Stimulated activated CD4-positive, alpha-beta T cell treated with anti-CD3 and anti-CD28 coated beads, Interleukin-1b, Interleukin-23, amount 100 ng/mL, for 1 hour (primary cell): ENCODE results near the gene DCST2.
A peak's percentile ranks its signal among the peaks of the same experiment; 100 is the strongest.

Experiments
- DNase-seq, 2 donors: peaks; one replicate each; pipeline ENCODE4 v3.0.0-alpha.2; 2020; ENCODE audit warnings: low read depth in 2 of 2

Gene DCST2

DNA sequence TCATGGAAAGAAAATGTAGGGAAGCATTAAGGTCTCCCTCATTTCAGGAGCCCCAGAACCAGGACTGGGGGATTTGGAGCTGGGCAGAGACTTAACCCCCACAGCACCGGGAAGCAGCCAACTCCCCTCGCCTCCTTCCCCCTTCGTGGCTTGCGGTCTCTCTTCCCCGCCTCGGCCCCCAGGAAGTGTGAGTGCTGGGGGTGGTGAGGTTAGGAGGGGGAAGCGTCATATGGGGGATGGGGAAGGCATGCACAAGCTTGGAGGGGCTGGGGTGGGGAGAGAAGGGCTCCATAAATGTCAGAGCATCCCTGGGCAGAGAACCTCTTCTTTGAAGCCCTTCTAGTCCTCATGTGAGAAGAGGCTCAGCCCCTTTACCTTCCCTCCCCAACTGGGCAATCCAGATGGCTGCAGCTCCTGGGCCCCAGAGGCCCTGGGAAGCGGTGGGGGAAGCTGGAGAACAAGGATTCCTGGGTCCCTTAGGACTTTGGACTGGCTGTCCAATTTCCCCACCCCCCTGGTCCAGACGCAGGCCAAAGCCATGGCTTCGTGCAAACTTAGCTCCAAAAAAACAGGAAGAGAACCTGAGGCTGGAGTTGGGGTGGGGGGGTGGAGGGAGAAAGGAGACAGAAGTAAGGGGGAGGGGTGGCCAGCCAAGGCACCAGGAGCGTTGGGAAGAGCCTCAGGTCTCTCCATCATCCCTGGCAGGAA is 23.2 kb downstream of the DCST2 start:
- DNase-seq, result no peak

DNA sequence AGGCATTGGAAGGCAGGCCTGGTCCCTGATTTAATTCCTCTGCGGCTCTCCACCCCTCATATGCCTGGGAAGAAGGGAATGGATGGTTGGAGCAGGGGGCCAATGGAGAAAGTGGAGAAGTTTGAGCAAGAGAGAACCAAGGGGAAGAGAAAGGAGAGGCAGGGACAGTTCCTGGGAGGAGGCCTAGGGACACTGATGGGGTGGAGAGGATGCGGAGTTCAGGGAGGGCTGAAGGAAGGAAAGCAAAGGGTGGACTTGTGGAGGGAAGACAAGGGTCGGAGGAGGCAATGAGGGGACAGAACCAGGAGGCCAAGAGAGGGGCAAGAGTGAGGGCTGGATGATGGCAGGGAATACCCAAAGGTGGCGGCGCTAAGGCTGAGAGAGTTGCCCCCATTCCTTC is 23.8 kb downstream of the DCST2 start:
- no peak for DNase-seq

DNA sequence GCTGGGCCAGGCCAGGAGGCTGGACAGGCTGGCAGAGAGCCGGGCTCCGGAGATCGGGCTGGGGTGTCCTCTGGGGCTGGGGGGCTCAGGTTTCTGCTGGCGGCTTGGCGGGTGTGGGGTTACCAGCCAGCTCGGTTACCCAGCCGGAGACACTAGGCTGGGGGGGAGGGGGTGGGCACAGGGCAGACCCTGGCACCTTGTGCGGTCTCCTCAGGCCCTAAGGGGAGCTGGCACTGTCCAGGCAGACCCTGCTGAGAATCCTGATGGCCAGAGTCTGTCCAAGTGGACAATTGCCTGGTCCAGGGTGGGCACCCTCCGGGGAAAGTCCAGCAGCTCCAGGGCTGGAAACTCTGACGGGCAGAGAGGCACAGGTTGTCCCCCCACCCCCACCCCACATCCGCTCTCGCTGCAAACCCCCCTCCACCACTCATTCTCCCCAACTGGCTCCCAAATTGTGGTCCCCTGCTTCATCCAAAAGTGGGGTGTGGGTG is 24.3 kb downstream of the DCST2 start:
- DNase-seq, result no peak

DNA sequence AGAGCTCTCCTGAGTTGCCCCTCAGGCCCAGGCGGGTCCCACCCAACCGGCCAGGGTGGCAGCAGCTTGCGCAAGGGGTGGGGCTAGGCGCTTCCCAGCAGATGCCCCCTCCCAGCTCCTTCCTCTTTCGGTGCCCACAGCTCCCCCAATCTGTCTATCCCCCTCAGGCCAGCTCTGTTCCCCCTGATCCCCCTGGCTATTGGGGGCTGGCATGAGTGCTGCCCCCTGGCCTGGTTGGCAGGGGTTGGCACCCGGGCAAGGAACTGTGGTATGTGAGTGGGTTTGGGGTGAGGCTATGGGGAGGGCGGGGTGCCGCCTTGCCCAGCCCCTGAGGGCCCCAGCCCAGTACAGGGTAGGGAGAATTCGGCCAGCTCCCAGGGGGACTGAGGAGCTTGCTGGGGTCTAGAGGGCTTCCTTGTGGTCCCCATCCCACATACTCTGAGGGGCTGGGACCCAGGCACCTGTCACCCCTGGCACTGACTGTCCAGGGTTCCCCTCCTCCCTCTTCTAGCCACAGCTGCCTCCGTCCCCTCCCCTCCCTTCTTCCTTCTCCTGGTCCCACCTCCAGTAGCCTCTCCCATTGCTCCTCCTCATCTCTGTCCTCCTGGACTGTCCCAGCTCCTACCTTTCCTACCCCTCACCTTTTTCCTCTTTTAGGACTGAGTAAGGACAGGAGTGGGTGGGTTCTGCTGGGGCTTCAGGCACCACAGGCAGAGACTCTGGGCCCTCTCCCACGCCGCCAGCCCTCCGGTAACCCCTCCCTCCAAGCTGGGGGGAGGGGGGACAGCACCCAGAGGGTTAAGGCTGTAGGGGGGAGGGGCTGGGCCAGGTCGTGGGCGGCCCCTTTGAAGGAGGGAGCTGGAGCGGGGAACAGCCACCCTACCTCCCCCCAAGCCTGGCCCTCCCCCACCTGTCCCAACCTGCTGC is 25.3 kb downstream of the DCST2 start:
- no peak for DNase-seq

DNA sequence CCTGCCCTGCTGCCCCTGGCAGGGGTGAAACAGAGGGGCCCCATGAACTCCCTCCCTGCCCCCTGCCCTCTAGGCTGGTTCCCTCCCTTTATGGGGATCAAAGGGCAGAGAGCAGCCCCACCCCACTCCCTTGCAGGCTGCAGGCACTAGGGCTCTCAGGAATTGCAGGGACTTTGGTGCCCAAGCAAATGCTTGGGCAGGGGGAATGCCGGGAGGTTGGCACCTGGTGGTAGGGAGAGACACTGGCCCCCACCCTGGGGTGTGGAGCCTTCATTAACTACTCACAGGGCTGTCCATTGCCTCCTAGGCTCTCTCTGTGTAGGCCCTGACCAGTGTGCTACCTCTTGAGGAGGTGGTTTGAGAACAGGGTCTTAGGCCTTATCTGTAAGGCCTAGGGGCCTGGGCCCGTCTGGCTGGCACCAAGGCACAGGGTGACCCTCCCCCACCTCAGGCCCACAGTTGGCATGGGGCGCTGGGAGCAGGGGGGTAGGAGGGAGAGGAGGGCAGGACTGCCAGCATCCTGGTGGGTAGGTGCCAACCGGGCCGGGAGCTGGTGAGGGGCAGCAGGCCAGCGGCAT is 26.2 kb downstream of the DCST2 start:
- DNase-seq, result no peak

DNA sequence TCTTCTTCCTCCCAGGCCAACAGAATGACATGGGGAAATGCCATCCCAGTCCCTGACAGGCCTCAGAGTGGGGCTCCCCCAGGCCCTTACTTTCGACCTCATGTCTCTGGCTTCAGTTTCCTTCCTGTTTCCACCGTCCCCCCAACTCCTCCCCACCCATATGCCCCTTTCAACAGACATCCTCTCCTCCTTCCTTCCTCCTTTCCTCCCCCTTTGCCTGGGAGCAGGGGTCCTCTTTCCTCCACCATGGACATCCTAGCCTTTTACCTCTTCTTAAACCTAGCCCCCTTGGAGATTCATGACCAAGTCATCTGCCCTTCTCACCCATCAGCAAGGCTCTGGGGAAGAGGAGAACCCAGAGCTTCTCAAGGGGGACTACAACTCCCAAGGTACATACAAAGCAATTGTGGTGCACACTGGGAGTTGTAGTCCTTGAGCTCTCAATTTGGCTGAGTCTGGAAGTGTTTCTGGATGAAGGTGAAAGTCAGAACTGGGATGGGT is 26.9 kb downstream of the DCST2 start:
- no peak for DNase-seq

DNA sequence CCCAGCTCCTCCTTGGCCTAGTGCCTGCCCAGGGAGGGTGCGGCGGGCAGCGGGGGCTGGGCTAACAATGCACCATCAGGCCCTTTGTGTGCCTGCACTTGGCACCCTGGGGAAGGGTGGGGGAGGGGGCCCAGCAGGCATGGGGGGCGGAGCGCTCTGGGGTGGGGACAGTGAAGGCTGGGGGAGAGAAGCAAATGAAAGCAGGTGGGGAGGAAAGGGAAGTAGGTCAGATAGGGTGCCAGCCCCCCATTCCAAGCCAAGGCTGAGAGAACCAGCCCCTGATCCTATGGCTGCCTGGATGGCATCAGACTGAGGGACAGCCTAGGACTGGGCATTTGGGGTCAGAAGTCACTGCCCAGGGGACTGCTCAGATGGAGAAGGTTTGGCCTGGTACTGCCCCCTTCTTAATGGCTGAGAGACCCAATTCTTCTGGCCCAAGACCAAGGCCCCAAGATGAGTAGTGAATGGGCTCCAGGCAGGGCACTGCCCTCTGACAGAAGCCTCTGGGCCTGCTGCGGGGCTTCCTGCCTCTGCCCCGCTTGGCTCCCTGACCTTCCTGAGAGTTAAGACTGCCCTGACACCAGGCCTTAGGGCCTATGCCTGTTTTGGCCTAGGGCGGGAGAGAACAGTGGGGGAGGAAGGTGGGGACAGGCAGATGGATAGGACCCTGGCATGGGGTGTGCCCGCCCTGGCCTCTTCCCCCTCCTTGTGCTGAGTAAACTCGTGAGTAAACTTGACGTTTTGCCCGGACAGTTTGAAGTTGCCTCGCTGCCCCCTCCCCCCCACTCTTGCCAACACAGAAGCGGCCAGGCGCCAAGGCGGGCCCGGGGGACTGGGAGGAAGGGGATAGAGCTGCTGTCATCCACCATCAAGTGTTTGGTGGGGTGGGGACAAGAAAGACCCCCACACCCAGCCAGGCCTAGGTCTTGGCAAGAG is 28.2 kb downstream of the DCST2 start:
- DNase-seq, result no peak

DNA sequence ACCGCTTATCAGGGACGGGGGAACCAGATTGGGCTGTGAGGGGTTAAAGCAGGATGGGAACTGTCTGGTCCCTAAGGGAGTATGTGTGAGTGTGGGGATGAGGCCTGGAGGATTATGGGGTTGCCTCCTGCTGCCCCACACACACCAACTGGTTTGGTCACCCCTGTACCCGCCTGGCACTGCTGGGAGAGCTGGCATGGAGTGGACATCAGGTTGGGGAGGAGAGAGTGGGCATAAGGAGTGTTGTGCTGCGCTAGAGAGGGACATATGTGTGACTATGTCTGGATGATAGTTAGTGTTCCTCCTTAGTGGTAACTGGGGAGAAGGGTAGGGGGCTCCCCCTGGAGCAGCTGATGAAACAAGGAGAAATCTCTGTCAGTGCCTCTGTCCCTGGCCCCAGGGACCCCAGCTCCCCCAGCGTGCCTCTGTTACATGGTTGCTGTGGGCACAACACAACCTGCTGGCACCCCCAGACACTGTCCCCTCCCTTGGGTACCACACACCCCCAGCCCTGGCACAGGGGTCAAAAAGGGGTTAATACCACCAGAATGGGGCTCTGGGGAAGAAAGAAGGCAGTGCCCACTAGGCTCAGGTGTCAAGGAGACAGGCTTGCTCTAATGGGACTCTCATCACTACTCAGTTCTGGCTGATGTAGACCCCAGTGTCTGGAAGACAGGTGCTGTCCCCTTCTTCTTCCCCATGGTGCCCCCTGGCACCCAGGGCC is 29.1 kb downstream of the DCST2 start:
- DNase-seq, result no peak

DNA sequence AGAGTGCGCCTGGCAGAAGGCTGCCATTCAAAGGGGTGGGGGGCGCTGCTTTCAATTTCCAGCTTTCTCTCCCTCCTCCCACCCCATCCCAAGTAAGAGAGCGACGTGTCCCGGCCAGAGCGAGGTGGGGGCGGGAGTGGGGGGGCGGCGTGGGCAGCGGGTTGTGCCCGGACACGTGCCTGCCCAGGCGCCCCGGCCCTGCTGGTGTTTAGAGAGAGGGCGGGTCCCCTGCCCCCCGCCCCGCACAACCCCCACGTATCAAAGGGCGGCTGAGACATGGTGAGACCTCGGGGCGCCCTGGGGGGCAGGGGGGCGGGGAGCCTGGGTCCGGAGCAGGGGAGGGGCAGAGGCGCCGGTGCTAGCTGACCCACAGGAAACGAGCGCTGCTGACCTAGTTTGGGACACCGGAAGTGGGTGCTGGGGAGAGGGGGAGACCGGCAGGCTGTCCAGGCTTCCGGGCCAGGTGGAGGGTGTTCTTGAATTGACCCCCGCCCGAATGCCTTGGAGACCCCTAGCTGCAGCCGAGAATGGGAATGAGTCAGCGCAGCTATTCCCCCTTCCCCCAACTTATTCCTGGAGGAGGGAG is 29.7 kb downstream of the DCST2 start:
- DNase-seq, result no peak

DNA sequence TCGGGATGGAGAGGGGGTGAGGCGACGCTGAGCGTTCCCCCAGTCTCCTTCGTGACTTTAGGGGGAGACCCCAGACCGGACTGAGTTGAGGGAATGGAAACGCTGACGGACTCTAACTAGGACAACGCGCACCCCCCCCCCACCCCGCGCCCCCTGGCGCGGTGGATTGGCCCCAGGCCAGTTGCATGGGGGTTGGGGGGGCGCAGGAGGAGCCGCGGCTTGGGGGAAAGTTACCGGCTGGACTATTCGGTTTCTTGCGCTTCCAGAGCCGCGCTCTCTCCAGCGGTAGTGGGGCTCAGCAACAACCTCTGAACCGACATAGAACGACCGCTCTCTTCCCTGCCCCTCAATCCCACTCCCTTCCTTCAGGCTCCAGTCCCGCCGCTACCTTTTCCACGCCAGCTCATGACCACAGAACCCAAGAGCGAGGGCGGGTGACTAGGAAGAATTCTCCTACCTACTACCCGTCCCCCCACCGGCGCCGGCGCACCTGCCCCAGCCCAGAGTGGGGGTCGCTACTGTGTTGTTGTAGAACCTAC is 30.3 kb downstream of the DCST2 start:
- DNase-seq, result no peak

DNA sequence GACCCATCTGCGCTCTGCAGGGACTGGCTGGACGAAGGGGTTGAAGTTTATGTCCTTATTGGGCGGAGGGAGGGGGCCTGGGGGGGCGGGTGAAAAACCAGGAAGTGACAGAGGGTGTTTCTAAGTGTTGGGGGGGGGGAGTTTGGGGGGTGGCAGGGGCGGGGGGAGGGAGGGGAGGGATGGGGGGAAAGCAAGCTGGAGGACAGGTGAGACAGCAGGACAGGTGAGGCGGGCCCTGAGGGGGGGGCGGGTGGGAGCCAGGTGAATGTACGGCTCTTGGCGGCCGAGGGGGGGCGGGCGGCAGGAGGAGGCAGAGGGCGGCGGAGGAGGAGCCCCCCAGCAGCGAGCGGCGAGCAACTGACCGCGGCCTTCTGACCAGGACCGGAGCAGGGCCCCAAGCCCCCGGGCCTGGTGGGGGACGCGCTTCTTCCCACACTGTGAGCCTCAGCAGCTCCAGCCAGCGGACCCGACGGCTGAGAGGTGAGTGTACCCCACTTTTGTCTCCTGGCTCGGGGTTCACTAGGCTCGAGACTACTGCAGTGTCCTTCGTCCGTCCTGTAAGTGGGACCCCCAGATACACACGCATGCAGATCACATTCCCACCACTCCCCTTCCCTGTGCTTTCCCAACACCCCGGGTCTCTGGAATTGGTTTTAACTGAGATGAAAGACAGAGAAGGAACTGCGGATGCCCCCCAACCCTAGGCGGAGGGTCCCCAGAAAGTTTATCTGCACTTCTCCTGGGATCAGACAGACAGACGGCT is 30.9 kb downstream of the DCST2 start, which contains the start of gene ZBTB7B:
ZBTB7B (plus strand) TSS at position 339 of the 763 bp plus-strand sequence. CDS start 11,859 bp downstream, outside the sequence.
- no peak for DNase-seq

DNA sequence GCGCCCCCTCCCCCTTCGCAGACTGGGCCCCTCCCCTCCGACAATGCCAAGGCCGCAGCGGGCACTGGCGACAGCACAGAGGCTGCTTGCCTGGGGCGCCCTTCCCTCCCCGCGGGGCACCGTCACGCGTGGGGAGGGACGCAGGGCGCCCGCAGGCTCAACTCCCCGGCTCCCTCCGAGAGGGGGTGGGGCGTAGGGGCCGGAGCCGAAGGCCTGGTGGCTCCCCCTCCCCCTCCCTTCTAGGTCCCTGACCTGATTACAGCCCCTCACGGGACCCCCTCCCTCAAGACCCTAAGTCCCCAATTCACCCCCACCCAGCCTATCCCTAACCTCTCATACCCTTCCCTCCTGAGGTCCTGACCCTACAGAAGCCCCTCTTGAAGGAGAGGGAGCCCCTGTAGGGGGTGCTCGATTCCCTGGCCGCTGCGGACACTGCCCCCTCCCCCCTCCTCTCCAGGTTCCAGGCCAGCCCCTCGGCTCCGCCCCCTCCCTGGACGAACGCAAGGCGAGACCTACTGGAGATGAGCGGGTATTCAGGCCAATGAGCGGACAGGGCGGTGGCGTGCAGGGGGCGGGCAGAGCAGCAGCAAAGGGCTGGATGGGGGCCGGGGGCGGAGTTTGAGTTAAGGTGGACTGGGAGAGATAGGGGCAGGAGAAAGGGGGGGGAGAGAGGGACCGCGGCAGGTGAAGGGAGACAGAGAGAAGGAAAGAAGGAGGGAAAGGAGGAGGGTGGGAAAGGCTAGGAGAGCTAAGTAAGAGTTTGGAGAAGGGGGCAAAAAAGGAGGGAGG is 31.7 kb downstream of the DCST2 start:
- peak; percentile 96 to 97 for DNase-seq

DNA sequence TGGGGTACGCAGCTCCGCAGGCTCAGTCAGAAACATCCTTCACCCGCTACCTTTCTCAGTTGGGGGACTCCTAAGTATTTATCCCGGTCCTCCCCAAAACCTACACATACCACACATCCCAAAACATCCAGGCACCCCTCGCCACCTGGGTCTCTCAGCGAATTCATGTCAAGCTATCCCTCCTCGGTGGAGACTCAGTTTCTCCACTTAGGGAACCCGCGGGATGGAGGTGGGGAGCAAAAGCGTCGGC is 32.2 kb downstream of the DCST2 start:
- no peak for DNase-seq

DNA sequence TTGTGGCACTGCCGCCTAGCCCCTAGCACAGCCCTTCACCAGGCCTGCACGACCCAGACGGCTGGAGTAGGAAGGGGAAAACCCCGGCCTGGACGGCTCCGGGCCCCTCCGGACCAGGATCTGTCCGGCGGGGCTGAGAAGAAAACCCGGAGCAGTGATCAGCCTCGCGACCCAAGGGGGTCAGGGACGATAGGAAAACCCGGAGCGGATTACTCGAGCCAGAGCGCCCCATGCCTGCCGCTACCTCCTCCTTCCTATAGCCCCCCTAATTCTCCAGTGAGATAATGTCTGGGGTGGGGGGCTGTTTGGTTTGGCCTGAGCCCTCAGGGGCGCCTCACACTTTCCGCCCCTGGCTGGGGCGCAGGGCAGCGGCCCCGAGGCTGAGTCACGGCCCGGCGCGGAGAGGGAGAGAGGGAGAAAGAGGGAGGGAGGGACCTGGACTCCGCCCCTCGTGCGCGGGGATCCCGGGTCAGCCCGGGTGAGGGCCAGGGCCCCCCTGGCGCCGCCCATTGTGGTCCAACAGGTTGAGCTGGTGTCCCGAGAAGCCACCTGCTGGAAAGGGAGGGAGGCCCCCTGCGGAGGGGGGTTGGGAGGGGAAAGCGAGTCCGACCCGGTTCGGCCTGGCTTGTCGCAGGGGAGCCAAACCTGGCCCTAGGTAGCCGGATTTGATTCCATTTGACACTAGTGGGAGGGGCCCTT is 32.7 kb downstream of the DCST2 start:
- DNase-seq, result peak; percentile 54 to 58

DNA sequence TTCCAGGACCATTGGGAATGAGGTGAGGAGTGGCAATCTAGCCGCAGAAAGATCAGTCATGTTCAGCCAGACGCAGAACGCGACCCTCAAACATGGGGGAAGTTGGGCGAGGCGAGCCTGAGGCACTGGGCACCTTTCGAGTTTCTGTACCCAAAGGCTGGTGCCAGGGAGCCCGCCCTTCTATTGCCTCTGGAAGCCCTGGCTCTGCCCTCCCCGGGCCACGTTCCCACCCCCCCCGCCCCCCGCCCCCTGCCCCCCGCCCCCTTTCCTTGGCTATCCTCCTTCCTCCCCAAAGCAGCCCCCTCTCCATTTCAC is 33.2 kb downstream of the DCST2 start:
- no peak for DNase-seq

DNA sequence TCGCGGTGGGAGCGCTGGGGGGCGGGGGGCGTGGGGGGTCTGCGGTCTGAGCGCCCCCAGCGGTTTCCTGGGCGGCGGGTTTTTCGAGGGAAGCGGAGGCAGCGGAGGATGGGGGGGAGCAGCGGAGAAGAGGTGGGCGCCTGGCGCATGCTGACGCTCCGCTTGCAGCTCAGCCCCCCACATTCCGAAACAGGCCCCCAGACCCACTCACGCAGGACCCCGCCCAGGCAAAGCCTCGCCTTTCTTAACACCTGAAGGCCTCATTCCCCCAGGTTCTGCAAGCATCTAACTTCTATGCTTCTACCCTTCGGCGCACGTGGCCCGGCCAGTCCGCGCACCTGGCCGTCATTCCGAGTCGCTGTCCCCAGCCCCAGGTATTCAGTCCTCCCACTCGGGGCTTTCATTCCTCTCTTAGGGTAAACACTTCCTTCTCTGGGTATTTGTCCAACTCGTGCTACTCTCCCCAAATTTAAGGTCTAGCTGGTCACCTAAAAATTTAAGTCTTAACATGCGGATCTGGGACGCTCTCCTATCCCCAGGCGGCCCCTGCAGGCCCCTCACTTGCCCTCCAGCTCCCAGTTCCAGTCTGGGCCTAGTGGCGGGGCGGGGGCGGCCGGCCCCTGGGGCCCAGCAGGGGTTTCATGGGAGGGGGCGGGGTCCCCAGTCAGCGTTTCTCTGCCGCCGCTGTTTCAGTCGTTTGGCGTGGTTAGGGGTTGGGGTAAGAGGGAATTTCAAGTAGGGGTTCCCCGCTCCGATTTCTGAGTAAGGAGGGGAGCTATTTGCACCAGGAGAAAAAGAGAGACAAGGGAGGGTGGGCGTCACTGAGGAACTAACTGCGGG is 33.8 kb downstream of the DCST2 start:
- peak in 1 of 2 donors; percentile 56 for DNase-seq
